ENCODE measurements around the gene MAST2. TPM values are rescaled to one million over a fixed set of nuclear protein-coding genes. Genes with fewer than 3 reads are reported as not detected.

MAST2 gene
- total RNA-seq, 1 experiment from 2014 or later, result 37.2 TPM

DNA sequence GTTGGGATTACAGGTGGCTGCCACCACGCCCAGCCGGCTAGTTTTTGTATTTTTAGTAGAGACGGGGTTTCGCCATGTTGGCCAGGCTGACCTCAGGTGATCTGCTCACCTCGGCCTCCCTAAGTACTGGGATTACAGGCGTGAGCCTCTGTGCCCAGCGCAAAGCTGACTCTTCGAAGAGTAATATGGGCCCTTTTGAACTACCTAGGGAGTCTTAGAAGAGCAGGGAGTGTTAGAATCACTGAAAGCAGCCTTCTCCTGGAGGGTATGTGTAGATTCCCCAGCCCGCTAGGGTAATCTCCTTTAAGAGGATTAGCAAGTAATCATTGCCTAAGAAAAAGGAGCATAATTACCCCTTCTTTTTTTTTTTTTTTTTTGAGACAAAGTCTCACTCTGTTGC lies 6.5 kb upstream of the MAST2 start:
- H3K4me1 Mint-ChIP-seq, result peaks cover under 1% of the 10 kb centered on the region
- ATAC-seq, result no peak
- H3K27ac Mint-ChIP-seq, result no peak overlapping the region
- ChIA-PET CTCF (no interaction called here), POLR2A (no interaction called here)
- peaks cover 6% of the 10 kb centered on the region; the same call in 1 of the 2 replicates for H3K27me3 Mint-ChIP-seq (ENCODE audit: low read depth)
- H3K9me3 Mint-ChIP-seq, result no peaks in the 10 kb centered on the region
- H3K36me3 Mint-ChIP-seq, result no peaks in the 10 kb centered on the region
- TF ChIP-seq, protein P1, sequence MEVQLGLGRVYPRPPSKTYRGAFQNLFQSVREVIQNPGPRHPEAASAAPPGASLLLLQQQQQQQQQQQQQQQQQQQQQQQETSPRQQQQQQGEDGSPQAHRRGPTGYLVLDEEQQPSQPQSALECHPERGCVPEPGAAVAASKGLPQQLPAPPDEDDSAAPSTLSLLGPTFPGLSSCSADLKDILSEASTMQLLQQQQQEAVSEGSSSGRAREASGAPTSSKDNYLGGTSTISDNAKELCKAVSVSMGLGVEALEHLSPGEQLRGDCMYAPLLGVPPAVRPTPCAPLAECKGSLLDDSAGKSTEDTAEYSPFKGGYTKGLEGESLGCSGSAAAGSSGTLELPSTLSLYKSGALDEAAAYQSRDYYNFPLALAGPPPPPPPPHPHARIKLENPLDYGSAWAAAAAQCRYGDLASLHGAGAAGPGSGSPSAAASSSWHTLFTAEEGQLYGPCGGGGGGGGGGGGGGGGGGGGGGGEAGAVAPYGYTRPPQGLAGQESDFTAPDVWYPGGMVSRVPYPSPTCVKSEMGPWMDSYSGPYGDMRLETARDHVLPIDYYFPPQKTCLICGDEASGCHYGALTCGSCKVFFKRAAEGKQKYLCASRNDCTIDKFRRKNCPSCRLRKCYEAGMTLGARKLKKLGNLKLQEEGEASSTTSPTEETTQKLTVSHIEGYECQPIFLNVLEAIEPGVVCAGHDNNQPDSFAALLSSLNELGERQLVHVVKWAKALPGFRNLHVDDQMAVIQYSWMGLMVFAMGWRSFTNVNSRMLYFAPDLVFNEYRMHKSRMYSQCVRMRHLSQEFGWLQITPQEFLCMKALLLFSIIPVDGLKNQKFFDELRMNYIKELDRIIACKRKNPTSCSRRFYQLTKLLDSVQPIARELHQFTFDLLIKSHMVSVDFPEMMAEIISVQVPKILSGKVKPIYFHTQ (CRISPR knock-in tag; IDR thresholded peaks at IDR 0.05), result no peak
- TF ChIP-seq ZNF232 (CRISPR knock-in tag; IDR thresholded peaks at IDR 0.05) (no peak), OVOL2 (CRISPR knock-in tag; IDR thresholded peaks at IDR 0.05; ENCODE audit: borderline replicate concordance) (no peak), KAT7 (CRISPR knock-in tag; IDR thresholded peaks at IDR 0.05; ENCODE audit: borderline replicate concordance) (no peak), NFYB (CRISPR knock-in tag; conservative IDR thresholded peaks at IDR 0.05; ENCODE audit: low read depth) (no peak), RELA (CRISPR knock-in tag; IDR thresholded peaks at IDR 0.05; ENCODE audit: borderline replicate concordance) (no peak), GABPB1 (CRISPR knock-in tag; IDR thresholded peaks at IDR 0.05) (no peak)
- TF ChIP-seq, protein P2, sequence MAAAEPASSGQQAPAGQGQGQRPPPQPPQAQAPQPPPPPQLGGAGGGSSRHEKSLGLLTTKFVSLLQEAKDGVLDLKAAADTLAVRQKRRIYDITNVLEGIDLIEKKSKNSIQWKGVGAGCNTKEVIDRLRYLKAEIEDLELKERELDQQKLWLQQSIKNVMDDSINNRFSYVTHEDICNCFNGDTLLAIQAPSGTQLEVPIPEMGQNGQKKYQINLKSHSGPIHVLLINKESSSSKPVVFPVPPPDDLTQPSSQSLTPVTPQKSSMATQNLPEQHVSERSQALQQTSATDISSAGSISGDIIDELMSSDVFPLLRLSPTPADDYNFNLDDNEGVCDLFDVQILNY (CRISPR knock-in tag; IDR thresholded peaks at IDR 0.05), result no peak
- H3K4me3 Mint-ChIP-seq, result no peak overlapping the region
- DNase-seq (ENCODE audit: low spot score), result no peak

DNA sequence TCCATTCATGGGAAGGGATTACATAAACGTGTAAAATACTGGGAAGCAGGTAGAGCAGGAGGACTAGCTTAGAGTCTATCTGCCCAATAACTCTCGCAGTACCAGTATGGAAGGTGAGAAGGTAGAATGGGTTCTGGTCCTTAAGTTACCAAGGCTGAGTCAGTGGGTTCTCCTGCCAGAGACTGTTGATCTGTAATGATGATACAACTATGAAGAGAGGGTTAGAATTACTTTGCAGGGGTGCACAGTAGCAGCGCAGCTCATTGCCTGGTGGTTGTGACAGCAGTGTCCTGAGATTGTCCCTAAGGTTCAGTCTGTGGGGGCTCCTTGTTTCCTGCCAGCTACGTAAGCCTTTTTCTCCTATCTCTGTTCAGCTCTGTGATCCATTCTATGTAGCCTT lies 2.5 kb upstream of the MAST2 start:
- Mint-ChIP-seq H3K4me3 (no peak overlapping the region), H3K27ac (no peak overlapping the region), H3K9me3 (no peaks in the 10 kb centered on the region), H3K36me3 (no peaks in the 10 kb centered on the region), H3K27me3 (ENCODE audit: low read depth) (no peaks in the 10 kb centered on the region), H3K4me1 (peaks cover 31% of the 10 kb centered on the region)
- no peak for TF ChIP-seq ELF4 (CRISPR knock-in tag; IDR thresholded peaks at IDR 0.05; ENCODE audit: low read depth)
- TF ChIP-seq NFYB (CRISPR knock-in tag; conservative IDR thresholded peaks at IDR 0.05; ENCODE audit: low read depth), result no peak
- no peak for TF ChIP-seq ZNF317 (CRISPR knock-in tag; IDR thresholded peaks at IDR 0.05; ENCODE audit: borderline replicate concordance, low read depth)
- TF ChIP-seq, protein P3, sequence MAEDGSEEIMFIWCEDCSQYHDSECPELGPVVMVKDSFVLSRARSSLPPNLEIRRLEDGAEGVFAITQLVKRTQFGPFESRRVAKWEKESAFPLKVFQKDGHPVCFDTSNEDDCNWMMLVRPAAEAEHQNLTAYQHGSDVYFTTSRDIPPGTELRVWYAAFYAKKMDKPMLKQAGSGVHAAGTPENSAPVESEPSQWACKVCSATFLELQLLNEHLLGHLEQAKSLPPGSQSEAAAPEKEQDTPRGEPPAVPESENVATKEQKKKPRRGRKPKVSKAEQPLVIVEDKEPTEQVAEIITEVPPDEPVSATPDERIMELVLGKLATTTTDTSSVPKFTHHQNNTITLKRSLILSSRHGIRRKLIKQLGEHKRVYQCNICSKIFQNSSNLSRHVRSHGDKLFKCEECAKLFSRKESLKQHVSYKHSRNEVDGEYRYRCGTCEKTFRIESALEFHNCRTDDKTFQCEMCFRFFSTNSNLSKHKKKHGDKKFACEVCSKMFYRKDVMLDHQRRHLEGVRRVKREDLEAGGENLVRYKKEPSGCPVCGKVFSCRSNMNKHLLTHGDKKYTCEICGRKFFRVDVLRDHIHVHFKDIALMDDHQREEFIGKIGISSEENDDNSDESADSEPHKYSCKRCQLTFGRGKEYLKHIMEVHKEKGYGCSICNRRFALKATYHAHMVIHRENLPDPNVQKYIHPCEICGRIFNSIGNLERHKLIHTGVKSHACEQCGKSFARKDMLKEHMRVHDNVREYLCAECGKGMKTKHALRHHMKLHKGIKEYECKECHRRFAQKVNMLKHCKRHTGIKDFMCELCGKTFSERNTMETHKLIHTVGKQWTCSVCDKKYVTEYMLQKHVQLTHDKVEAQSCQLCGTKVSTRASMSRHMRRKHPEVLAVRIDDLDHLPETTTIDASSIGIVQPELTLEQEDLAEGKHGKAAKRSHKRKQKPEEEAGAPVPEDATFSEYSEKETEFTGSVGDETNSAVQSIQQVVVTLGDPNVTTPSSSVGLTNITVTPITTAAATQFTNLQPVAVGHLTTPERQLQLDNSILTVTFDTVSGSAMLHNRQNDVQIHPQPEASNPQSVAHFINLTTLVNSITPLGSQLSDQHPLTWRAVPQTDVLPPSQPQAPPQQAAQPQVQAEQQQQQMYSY (CRISPR knock-in tag; IDR thresholded peaks at IDR 0.05), result no peak
- TF ChIP-seq, protein P4, sequence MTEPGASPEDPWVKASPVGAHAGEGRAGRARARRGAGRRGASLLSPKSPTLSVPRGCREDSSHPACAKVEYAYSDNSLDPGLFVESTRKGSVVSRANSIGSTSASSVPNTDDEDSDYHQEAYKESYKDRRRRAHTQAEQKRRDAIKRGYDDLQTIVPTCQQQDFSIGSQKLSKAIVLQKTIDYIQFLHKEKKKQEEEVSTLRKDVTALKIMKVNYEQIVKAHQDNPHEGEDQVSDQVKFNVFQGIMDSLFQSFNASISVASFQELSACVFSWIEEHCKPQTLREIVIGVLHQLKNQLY (CRISPR knock-in tag; IDR thresholded peaks at IDR 0.05), result no peak
- no peak for TF ChIP-seq MXD4 (CRISPR knock-in tag; IDR thresholded peaks at IDR 0.05; ENCODE audit: borderline replicate concordance)
- TF ChIP-seq, protein P5, sequence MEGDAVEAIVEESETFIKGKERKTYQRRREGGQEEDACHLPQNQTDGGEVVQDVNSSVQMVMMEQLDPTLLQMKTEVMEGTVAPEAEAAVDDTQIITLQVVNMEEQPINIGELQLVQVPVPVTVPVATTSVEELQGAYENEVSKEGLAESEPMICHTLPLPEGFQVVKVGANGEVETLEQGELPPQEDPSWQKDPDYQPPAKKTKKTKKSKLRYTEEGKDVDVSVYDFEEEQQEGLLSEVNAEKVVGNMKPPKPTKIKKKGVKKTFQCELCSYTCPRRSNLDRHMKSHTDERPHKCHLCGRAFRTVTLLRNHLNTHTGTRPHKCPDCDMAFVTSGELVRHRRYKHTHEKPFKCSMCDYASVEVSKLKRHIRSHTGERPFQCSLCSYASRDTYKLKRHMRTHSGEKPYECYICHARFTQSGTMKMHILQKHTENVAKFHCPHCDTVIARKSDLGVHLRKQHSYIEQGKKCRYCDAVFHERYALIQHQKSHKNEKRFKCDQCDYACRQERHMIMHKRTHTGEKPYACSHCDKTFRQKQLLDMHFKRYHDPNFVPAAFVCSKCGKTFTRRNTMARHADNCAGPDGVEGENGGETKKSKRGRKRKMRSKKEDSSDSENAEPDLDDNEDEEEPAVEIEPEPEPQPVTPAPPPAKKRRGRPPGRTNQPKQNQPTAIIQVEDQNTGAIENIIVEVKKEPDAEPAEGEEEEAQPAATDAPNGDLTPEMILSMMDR (IDR thresholded peaks at IDR 0.05), result no peak
- TF ChIP-seq SOX15 (CRISPR knock-in tag; IDR thresholded peaks at IDR 0.05), result no peak
- TF ChIP-seq, protein P6, sequence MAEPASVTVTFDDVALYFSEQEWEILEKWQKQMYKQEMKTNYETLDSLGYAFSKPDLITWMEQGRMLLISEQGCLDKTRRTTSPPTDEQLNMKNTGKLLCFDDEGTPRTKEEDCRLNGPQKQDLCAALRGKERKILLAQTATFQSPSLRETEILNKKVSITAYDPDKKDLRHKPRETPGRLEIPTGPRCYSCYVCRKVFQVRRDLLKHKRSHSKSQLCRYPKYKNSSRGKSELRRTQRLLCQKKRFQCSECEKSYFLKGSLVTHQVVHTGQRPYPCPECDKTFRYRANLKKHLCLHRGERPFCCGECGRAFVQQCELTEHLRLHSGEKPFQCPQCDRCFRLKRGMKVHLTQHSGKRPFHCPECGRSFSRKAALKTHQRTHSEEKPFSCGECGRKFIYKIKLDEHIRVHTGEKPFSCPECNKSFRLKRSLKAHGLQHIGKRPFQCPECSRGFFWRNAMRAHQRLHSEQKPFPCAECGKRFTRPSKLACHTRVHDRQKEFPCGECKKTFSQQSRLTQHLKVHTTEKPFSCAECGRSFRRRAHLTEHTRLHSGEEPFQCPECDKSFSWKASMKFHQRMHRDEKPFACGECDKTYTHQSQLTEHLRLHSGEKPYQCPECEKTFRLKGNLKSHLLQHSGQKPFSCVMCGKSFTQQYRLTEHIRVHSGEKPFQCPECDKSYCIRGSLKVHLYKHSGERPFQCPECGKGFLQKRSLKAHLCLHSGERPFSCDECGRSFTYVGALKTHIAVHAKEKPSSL (CRISPR knock-in tag; conservative IDR thresholded peaks at IDR 0.05), result no peak
- no peak for TF ChIP-seq ZNF219 (CRISPR knock-in tag; IDR thresholded peaks at IDR 0.05; ENCODE audit: borderline replicate concordance)
- TF ChIP-seq GRHL2 (CRISPR knock-in tag; IDR thresholded peaks at IDR 0.05; ENCODE audit: insufficient replicate concordance, severe bottlenecking), result no peak
- no peak for TF ChIP-seq RELA (CRISPR knock-in tag; IDR thresholded peaks at IDR 0.05; ENCODE audit: borderline replicate concordance)
- ChIA-PET CTCF (no interaction called here), POLR2A (no interaction called here)
- no peak for DNase-seq (ENCODE audit: low spot score)
- no peak for ATAC-seq
